Activated T-helper 1 cell treated with anti-CD3 and anti-CD28 coated beads, Interleukin-12 subunit alpha, Interleukin-12 subunit beta, Interleukin-2, Interleukin-4 antibody, amounts not matched to agents 30 ng/mL and 10 ng/mL and 1 ng/mL, durations not matched to agents 14 hours and 24 hours and 36 hours (primary cell): ENCODE data around the gene HSD11B1. TPM values are rescaled to one million over a fixed set of nuclear protein-coding genes. Genes with fewer than 3 reads are reported as not detected.

Experiments
- DNase-seq: peaks from one replicate; pipeline ENCODE4 v3.0.0; 2021; ENCODE audit warnings: low spot score
- H3K27ac Mint-ChIP-seq: one replicate; pipeline ENCODE4 v1.8.0; 2021; ENCODE audit warnings: mild to moderate bottlenecking, mixed read lengths
- H3K27me3 Mint-ChIP-seq: one replicate; pipeline ENCODE4 v1.8.0; 2022; ENCODE audit warnings: mild to moderate bottlenecking, moderate library complexity, mixed read lengths; ENCODE audit not compliant: insufficient read depth
- H3K36me3 Mint-ChIP-seq: one replicate; pipeline ENCODE4 v1.8.0; 2021; ENCODE audit warnings: low read depth, mixed read lengths
- H3K4me1 Mint-ChIP-seq: one replicate; pipeline ENCODE4 v1.8.0; 2021; ENCODE audit warnings: low read depth, mixed read lengths
- H3K4me3 Mint-ChIP-seq: one replicate; pipeline ENCODE4 v1.8.0; 2021; ENCODE audit warnings: mild to moderate bottlenecking, moderate library complexity, mixed read lengths
- H3K9me3 Mint-ChIP-seq: one replicate; pipeline ENCODE4 v1.8.0; 2021; ENCODE audit warnings: mixed read lengths
- intact Hi-C: fragments of 100-400 bp; cut with micrococcal nuclease; formaldehyde crosslinking; loops from one replicate; pipeline ENCODE4 v1.15.1; 2024
- total RNA-seq: library from RNA; stranded (reverse); gene quantifications from 2 replicates; pipeline ENCODE4 v1.2.3, GENCODE V29; 2022

HSD11B1 gene
- total RNA-seq, 1 donor from 2014 or later: 15.9 TPM

GRCh38 chr1:209736490-209737117 lies 32.0 kb downstream of the HSD11B1 start:
- H3K27ac Mint-ChIP-seq: peak overlapping the region; percentile 89
- H3K36me3 Mint-ChIP-seq: peaks cover 34% of the 10 kb centered on the region
- no peak overlapping the region for H3K4me3 Mint-ChIP-seq
- peaks cover 5% of the 10 kb centered on the region for H3K9me3 Mint-ChIP-seq
- peaks cover 51% of the 10 kb centered on the region for H3K4me1 Mint-ChIP-seq
- intact Hi-C loops: loop anchor here (1.0 to 2.0 kb wide), 5 partner anchors 11 to 61 kb away; partner anchors contain the start of gene G0S2
- no peaks in the 10 kb centered on the region for H3K27me3 Mint-ChIP-seq
- no peak for DNase-seq

- intact Hi-C loops: loop anchor here (2.0 kb wide), 1 partner anchor 20 kb away; no protein-coding TSS in a partner anchor
- Mint-ChIP-seq H3K27ac (peak overlapping the region; percentile 89), H3K4me3 (no peak overlapping the region)
Measured at GRCh38 chr1:209737118-209737505, 32.5 kb downstream of the HSD11B1 start.

GRCh38 chr1:209738270-209738669 lies 33.6 kb downstream of the HSD11B1 start:
- intact Hi-C loops: no loop called here
- no peaks in the 10 kb centered on the region for H3K9me3 Mint-ChIP-seq
- H3K4me1 Mint-ChIP-seq: peaks cover 60% of the 10 kb centered on the region
- H3K27me3 Mint-ChIP-seq: no peaks in the 10 kb centered on the region
- H3K4me3 Mint-ChIP-seq: no peak overlapping the region
- DNase-seq: no peak
- H3K36me3 Mint-ChIP-seq: peaks cover 30% of the 10 kb centered on the region
- no peak overlapping the region for H3K27ac Mint-ChIP-seq

More at GRCh38 chr1:209737118-209737505, 32.5 kb downstream of the HSD11B1 start:
- no peaks in the 10 kb centered on the region for H3K27me3 Mint-ChIP-seq
- H3K4me1 Mint-ChIP-seq: peaks cover 56% of the 10 kb centered on the region
- DNase-seq: no peak
- H3K9me3 Mint-ChIP-seq: peaks cover 5% of the 10 kb centered on the region
- peaks cover 37% of the 10 kb centered on the region for H3K36me3 Mint-ChIP-seq

- intact Hi-C loops: loop anchor here (10.0 kb wide), 1 partner anchor 406 kb away; no protein-coding TSS in a partner anchor
- Mint-ChIP-seq H3K36me3 (peaks cover 15% of the 10 kb centered on the region), H3K9me3 (no peaks in the 10 kb centered on the region), H3K4me1 (peaks cover 45% of the 10 kb centered on the region), H3K27me3 (no peaks in the 10 kb centered on the region), H3K4me3 (no peak overlapping the region), H3K27ac (no peak overlapping the region)
- DNase-seq: no peak
Measured at GRCh38 chr1:209741193-209741592, 36.5 kb downstream of the HSD11B1 start.

GRCh38 chr1:209741889-209742288 lies 37.2 kb downstream of the HSD11B1 start:
- H3K27ac Mint-ChIP-seq: peak overlapping the region; percentile 10
- H3K4me3 Mint-ChIP-seq: no peak overlapping the region
- no peaks in the 10 kb centered on the region for H3K9me3 Mint-ChIP-seq
- DNase-seq: no peak
- H3K27me3 Mint-ChIP-seq: no peaks in the 10 kb centered on the region
- peaks cover 15% of the 10 kb centered on the region for H3K36me3 Mint-ChIP-seq
- intact Hi-C loops: loop anchor here (10.0 kb wide), 1 partner anchor 407 kb away; no protein-coding TSS in a partner anchor
- peaks cover 45% of the 10 kb centered on the region for H3K4me1 Mint-ChIP-seq

GRCh38 chr1:209742409-209743144 lies 37.9 kb downstream of the HSD11B1 start:
- Mint-ChIP-seq H3K36me3 (peaks cover 12% of the 10 kb centered on the region), H3K27ac (peak overlapping the region; percentile 68), H3K9me3 (no peaks in the 10 kb centered on the region), H3K4me3 (no peak overlapping the region), H3K4me1 (peaks cover 45% of the 10 kb centered on the region), H3K27me3 (no peaks in the 10 kb centered on the region)
- intact Hi-C loops: loop anchor here (10.0 kb wide), 1 partner anchor 408 kb away; no protein-coding TSS in a partner anchor
- DNase-seq: no peak

GRCh38 chr1:209743145-209743482 lies 38.5 kb downstream of the HSD11B1 start:
- H3K27me3 Mint-ChIP-seq: no peaks in the 10 kb centered on the region
- H3K4me3 Mint-ChIP-seq: no peak overlapping the region
- DNase-seq: no peak
- peaks cover 9% of the 10 kb centered on the region for H3K36me3 Mint-ChIP-seq
- peak overlapping the region; percentile 68 for H3K27ac Mint-ChIP-seq
- no peaks in the 10 kb centered on the region for H3K9me3 Mint-ChIP-seq
- intact Hi-C loops: loop anchor here (10.0 kb wide), 1 partner anchor 408 kb away; no protein-coding TSS in a partner anchor
- H3K4me1 Mint-ChIP-seq: peaks cover 51% of the 10 kb centered on the region

GRCh38 chr1:209746451-209747165 lies 42.0 kb downstream of the HSD11B1 start:
- Mint-ChIP-seq H3K9me3 (no peaks in the 10 kb centered on the region), H3K4me1 (peaks cover 75% of the 10 kb centered on the region), H3K4me3 (no peak overlapping the region), H3K27ac (peak overlapping the region; percentile 31), H3K36me3 (peaks cover 2% of the 10 kb centered on the region), H3K27me3 (no peaks in the 10 kb centered on the region)
- DNase-seq: no peak
- intact Hi-C loops: loop anchor here (1.0 to 10.0 kb wide), 13 partner anchors 10 to 412 kb away; no protein-coding TSS in a partner anchor

GRCh38 chr1:209747580-209748262 lies 43.1 kb downstream of the HSD11B1 start:
- peak; percentile 78 for DNase-seq
- no peaks in the 10 kb centered on the region for H3K36me3 Mint-ChIP-seq
- peaks cover 75% of the 10 kb centered on the region for H3K4me1 Mint-ChIP-seq
- intact Hi-C loops: loop anchor here (1.0 to 10.0 kb wide), 13 partner anchors 11 to 413 kb away; no protein-coding TSS in a partner anchor
- H3K27me3 Mint-ChIP-seq: no peaks in the 10 kb centered on the region
- peak overlapping the region; percentile 69 for H3K4me3 Mint-ChIP-seq
- H3K9me3 Mint-ChIP-seq: no peaks in the 10 kb centered on the region
- peak overlapping the region; percentile 90 for H3K27ac Mint-ChIP-seq

- intact Hi-C loops: loop anchor here (1.0 to 10.0 kb wide), 3 partner anchors 32 to 414 kb away; partner anchors contain the start of gene HSD11B1
- peak overlapping the region; percentile 90 for H3K27ac Mint-ChIP-seq
- H3K36me3 Mint-ChIP-seq: no peaks in the 10 kb centered on the region
- H3K9me3 Mint-ChIP-seq: no peaks in the 10 kb centered on the region
- peaks cover 75% of the 10 kb centered on the region for H3K4me1 Mint-ChIP-seq
- no peak overlapping the region for H3K4me3 Mint-ChIP-seq
- no peak for DNase-seq
- no peaks in the 10 kb centered on the region for H3K27me3 Mint-ChIP-seq
Measured at GRCh38 chr1:209748620-209749019, 44.0 kb downstream of the HSD11B1 start.

- Mint-ChIP-seq H3K27ac (peak overlapping the region; percentile 84), H3K36me3 (no peaks in the 10 kb centered on the region), H3K27me3 (no peaks in the 10 kb centered on the region), H3K9me3 (no peaks in the 10 kb centered on the region), H3K4me3 (peak overlapping the region; percentile 38), H3K4me1 (peaks cover 79% of the 10 kb centered on the region)
- DNase-seq: no peak
- intact Hi-C loops: loop anchor here (1.0 to 10.0 kb wide), 3 partner anchors 33 to 414 kb away; partner anchors contain the start of gene HSD11B1
Measured at GRCh38 chr1:209749205-209749604, 44.6 kb downstream of the HSD11B1 start.
